IMR-90 (cell line): ENCODE data around the gene TTLL7. TPM values are rescaled to one million over a fixed set of nuclear protein-coding genes. Genes with fewer than 3 reads are reported as not detected.

Experiments used
- ATAC-seq: fragments of 200-7000 bp; cut with Tn5 transposase; 2 replicates; pipeline ENCODE4 v1.9.1; 2020; ENCODE audit warnings: low read depth, mild to moderate bottlenecking, moderate library complexity
- BruUV-seq: library from RNA; stranded (reverse); fragments of 400-500 nt; replicated peaks from 2 replicates; lab custom pipeline; 2021; lab: Mats Ljungman, UMichigan
- CTCF ChIA-PET: fragments of 300-600 bp; formaldehyde crosslinking; extraction: SDS; loops from one replicate; lab custom pipeline; 2021; ENCODE audit warnings: antibody characterized with exemption; lab: Yijun Ruan, JAX
- POLR2A ChIA-PET: fragments of 300-600 bp; sonication (Branson Sonifier 250); formaldehyde crosslinking; loops from one replicate; lab custom pipeline; 2022; ENCODE audit warnings: antibody characterized with exemption; ENCODE audit not compliant: unreplicated experiment; lab: Charles Lee
- DNase-seq: peaks from one replicate; pipeline ENCODE4 v3.0.0; 2013
- H2AFZ ChIP-seq: replicated peaks from 2 replicates; pipeline ENCODE3; 2013; ENCODE audit warnings: low read length, mild to moderate bottlenecking; ENCODE audit not compliant: poor library complexity
- H2AK5ac ChIP-seq: 2 replicates; pipeline ENCODE4 v1.6.1; 2013; ENCODE audit warnings: low read depth, low read length, inconsistent platforms
- H2AK9ac ChIP-seq: replicated peaks from 2 replicates; pipeline ENCODE3; 2013; ENCODE audit warnings: mild to moderate bottlenecking, low read depth, low read length, moderate library complexity; ENCODE audit not compliant: poor library complexity
- H2BK120ac ChIP-seq: 2 replicates; pipeline ENCODE4 v1.6.1; 2013; ENCODE audit warnings: low read depth, low read length, inconsistent platforms
- H2BK15ac ChIP-seq: 3 replicates; pipeline ENCODE4 v1.6.1; 2013; ENCODE audit warnings: low read depth, low read length, inconsistent platforms
- H2BK20ac ChIP-seq: 2 replicates; pipeline ENCODE4 v1.6.1; 2013; ENCODE audit warnings: low read depth, mild to moderate bottlenecking, inconsistent platforms, low read length, moderate library complexity
- H2BK5ac ChIP-seq: 2 replicates; pipeline ENCODE4 v1.6.1; 2013; ENCODE audit warnings: mild to moderate bottlenecking, low read depth, low read length, inconsistent platforms; ENCODE audit not compliant: poor library complexity, severe bottlenecking
- H3K14ac ChIP-seq: replicated peaks from 2 replicates; pipeline ENCODE4 v1.6.1; 2013; ENCODE audit warnings: low read depth, low read length, inconsistent platforms
- H3K18ac ChIP-seq: 2 replicates; pipeline ENCODE4 v1.6.1; 2013; ENCODE audit warnings: low read depth, low read length, control low read depth
- H3K23ac ChIP-seq: 2 replicates; pipeline ENCODE4 v1.6.1; 2013; ENCODE audit warnings: low read depth, low read length, inconsistent platforms
- H3K27ac ChIP-seq: 2 replicates; pipeline ENCODE4 v1.5.1; 2013; ENCODE audit warnings: mild to moderate bottlenecking, control low read depth, low read length; ENCODE audit not compliant: insufficient read depth
- H3K27me3 ChIP-seq: 2 replicates; pipeline ENCODE4 v1.6.1; 2013; ENCODE audit warnings: low read length; ENCODE audit not compliant: control insufficient read depth, insufficient read depth
- H3K36me3 ChIP-seq: 2 replicates; pipeline ENCODE4 v1.6.1; 2013; ENCODE audit warnings: low read length, mixed read lengths; ENCODE audit not compliant: control insufficient read depth, insufficient read depth
- H3K4ac ChIP-seq: 2 replicates; pipeline ENCODE4 v1.6.1; 2013; ENCODE audit warnings: low read depth, low read length, inconsistent platforms
- H3K4me1 ChIP-seq: 2 replicates; pipeline ENCODE4 v1.6.1; 2013; ENCODE audit warnings: low read length, mixed read lengths; ENCODE audit not compliant: control insufficient read depth, insufficient read depth
- H3K4me2 ChIP-seq: 2 replicates; pipeline ENCODE4 v1.6.1; 2013; ENCODE audit warnings: low read depth, mild to moderate bottlenecking, control low read depth, low read length, moderate library complexity
- H3K4me3 ChIP-seq: 2 replicates; pipeline ENCODE4 v1.5.1; 2013; ENCODE audit warnings: low read depth, mild to moderate bottlenecking, control low read depth, low read length, moderate library complexity; ENCODE audit not compliant: insufficient read depth
- H3K56ac ChIP-seq: 2 replicates; pipeline ENCODE4 v1.6.1; 2013; ENCODE audit warnings: low read length, inconsistent platforms; ENCODE audit not compliant: insufficient read depth; ENCODE audit errors: extremely low read depth
- H3K79me1 ChIP-seq, 2 experiments: 2 replicates each; pipeline ENCODE4 v1.6.1; 2013; ENCODE audit warnings: low read length in 2 of 2, inconsistent platforms in 1 of 2, low read depth in 1 of 2
- H3K9ac ChIP-seq: 2 replicates; pipeline ENCODE4 v1.6.1; 2013; ENCODE audit warnings: low read depth, low read length, control low read depth
- H3K9me1 ChIP-seq: 2 replicates; pipeline ENCODE4 v1.6.1; 2013; ENCODE audit warnings: low read length, inconsistent platforms; ENCODE audit not compliant: insufficient read depth
- H3K9me3 ChIP-seq: 2 replicates; pipeline ENCODE4 v1.6.1; 2013; ENCODE audit warnings: low read length; ENCODE audit not compliant: control insufficient read depth, insufficient read depth
- H4K20me1 ChIP-seq: 2 replicates; pipeline ENCODE4 v1.6.1; 2013; ENCODE audit warnings: low read length, inconsistent platforms; ENCODE audit not compliant: insufficient read depth
- H4K5ac ChIP-seq: 2 replicates; pipeline ENCODE4 v1.6.1; 2013; ENCODE audit warnings: mild to moderate bottlenecking, low read depth, low read length, control low read depth
- H4K8ac ChIP-seq, 2 experiments: 2 replicates each; pipeline ENCODE4 v1.6.1; 2013; ENCODE audit warnings: low read depth in 2 of 2, low read length in 2 of 2, control low read depth in 1 of 2, inconsistent platforms in 1 of 2
- H4K91ac ChIP-seq: 2 replicates; pipeline ENCODE4 v1.6.1; 2013; ENCODE audit warnings: low read depth, low read length, inconsistent platforms; ENCODE audit not compliant: insufficient read depth
- MAFK ChIP-seq: IDR thresholded peaks from 2 replicates; pipeline ENCODE4 v1.6.1; 2012; ENCODE audit warnings: low read depth, low read length, improper control_type of control experiment
- MAZ ChIP-seq: IDR thresholded peaks from 2 replicates; pipeline ENCODE4 v1.6.1; 2012; ENCODE audit warnings: low read depth, mild to moderate bottlenecking, low read length, improper control_type of control experiment, moderate library complexity, borderline replicate concordance
- POLR2A ChIP-seq: IDR thresholded peaks from 2 replicates; pipeline ENCODE4 v1.6.1; 2012; ENCODE audit warnings: mild to moderate bottlenecking, low read depth, low read length
- SMC3 ChIP-seq: fragments of 150-350 bp; IDR thresholded peaks from 2 replicates; pipeline ENCODE4 v1.6.1; 2016; ENCODE audit warnings: low read depth, mild to moderate bottlenecking, antibody characterized with exemption, low read length, moderate library complexity
- WGBS, 2 experiments: methylation state at CpG; one replicate each; pipeline versions ENCODE4 v1.1.5 to v1.1.7; 2013; ENCODE audit warnings: missing lambda C conversion rate in 2 of 2; ENCODE audit not compliant: insufficient read length in 1 of 2; ENCODE audit errors: extremely low coverage in 2 of 2; 5-methylcytosine and 5-hydroxymethylcytosine counted together
- dilution Hi-C: fragments of 300-500 bp; cut with HindIII; formaldehyde crosslinking; loops from one replicate; pipeline ENCODE4 v1.14.3; 2018; ENCODE audit warnings: low sequenced_read_pairs; ENCODE audit not compliant: unreplicated experiment
- in situ Hi-C: fragments of 300-500 bp; cut with MboI; formaldehyde crosslinking; loops from 3 replicates; pipeline ENCODE4 v1.14.3; 2019; ENCODE audit warnings: low sequenced_read_pairs, inconsistent platforms, mixed read lengths
- intact Hi-C: fragments of 100-400 bp; cut with micrococcal nuclease; formaldehyde crosslinking; loops from 2 replicates; pipeline ENCODE4 v1.10.0; 2022
- polyA plus RNA-seq, 3 experiments: library from polyadenylated mRNA; depleted of rRNA; stranded (reverse); fragments of >200 nt; gene quantifications; 2 replicates each; pipeline ENCODE4 v1.2.3, GENCODE V29; 2012; ENCODE audit warnings: low replicate concordance in 1 of 3
- total RNA-seq: library from RNA; depleted of rRNA; stranded (reverse); fragments of >200 nt; gene quantifications from 2 replicates; pipeline ENCODE4 v1.2.3, GENCODE V29; 2012

Gene TTLL7
- total and polyA plus RNA-seq, 2 of the 4 experiments (the other 2 are of a cell fraction): 5.7 to 8.1 TPM

DNA sequence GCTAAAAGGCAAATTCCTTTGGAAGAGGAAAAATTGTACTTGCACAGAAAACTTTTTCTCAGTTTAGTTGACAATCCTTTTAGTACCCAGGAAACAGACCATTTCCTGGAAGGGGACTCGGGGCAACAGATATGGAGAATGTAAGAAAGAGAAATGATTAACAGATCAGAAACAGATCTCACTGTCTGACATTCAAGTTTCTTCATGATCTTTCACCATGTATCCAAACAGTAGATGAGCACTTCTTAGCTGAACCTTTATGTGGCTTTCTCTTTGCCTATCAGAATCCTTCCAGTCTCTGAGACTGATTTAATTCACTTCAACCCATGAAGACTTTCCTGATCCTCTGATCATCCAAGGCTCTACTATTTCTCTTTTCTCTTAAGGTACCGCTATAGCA is 2.7 kb downstream of the TTLL7 start:
- intact Hi-C loops: no loop called here
- Histone ChIP-seq H3K4ac (no peak overlapping the region), H3K9me1 (no peaks in the 10 kb centered on the region; the same call in 1 of the 2 replicates), H2AK9ac (no peak overlapping the region), H4K5ac (no peak overlapping the region), H2BK20ac (peak overlapping the region; percentile 20; the same call in 1 of the 2 replicates), H2BK5ac (no peak overlapping the region), H3K27ac (no peak overlapping the region), H2BK120ac (no peak overlapping the region), H2AK5ac (no peak overlapping the region), H3K4me2 (no peak overlapping the region; the same call in 1 of the 2 replicates), H3K23ac (no peak overlapping the region; the same call in 1 of the 2 replicates), H3K18ac (no peak overlapping the region), H3K14ac (no peak overlapping the region), H2BK15ac (no peak overlapping the region), H3K27me3 (no peaks in the 10 kb centered on the region), H4K20me1 (no peaks in the 10 kb centered on the region; the same call in 1 of the 2 replicates), H3K9ac (no peak overlapping the region), H4K8ac (no peak overlapping the region), H3K9me3 (no peaks in the 10 kb centered on the region), H4K91ac (no peak overlapping the region), H3K56ac (no peak overlapping the region), H3K79me1 (peaks cover 5 to 25% of the 10 kb centered on the region in 2 experiments; a peak in 3 of 4 replicates), H2AFZ (no peak overlapping the region), H3K36me3 (no peaks in the 10 kb centered on the region), H3K4me3 (no peak overlapping the region), H3K4me1 (no peaks in the 10 kb centered on the region; the same call in 1 of the 2 replicates)
- BruUV-seq: no TSS peak
- in situ Hi-C loops: no loop called here
- no peak for TF ChIP-seq MAFK
- TF ChIP-seq MAZ: no peak
- no peak for TF ChIP-seq POLR2A
- no peak for TF ChIP-seq SMC3
- dilution Hi-C loops: no loop called here
- POLR2A ChIA-PET: no interaction called here
- peak; percentile 2 for DNase-seq
- ATAC-seq: no peak
- CTCF ChIA-PET: no interaction called here
- no CpG with 5 or more reads among the region's 2 CpGs for WGBS, 2 experiments
